Panc1 (cell line): Measurements from ENCODE around the gene ENTREP1. TPM values are rescaled to one million over a fixed set of nuclear protein-coding genes. Genes with fewer than 3 reads are reported as not detected.

ENCODE experiments used
- ATAC-seq: fragments of 200-7000 bp; cut with Tn5 transposase; 2 replicates; pipeline ENCODE4 v1.9.1; 2020; ENCODE audit warnings: mild to moderate bottlenecking, moderate library complexity
- BruUV-seq: library from RNA; stranded (reverse); fragments of 400-500 nt; replicated peaks from 2 replicates; lab custom pipeline; 2021; lab: Mats Ljungman, UMichigan
- CTCF ChIA-PET: fragments of 300-600 bp; sonication (Branson Sonifier 250); formaldehyde crosslinking; loops from one replicate; lab custom pipeline; 2022; ENCODE audit warnings: antibody characterized with exemption; lab: Charles Lee
- POLR2A ChIA-PET: fragments of 300-600 bp; sonication (Branson Sonifier 250); formaldehyde crosslinking; loops from one replicate; lab custom pipeline; 2022; ENCODE audit warnings: antibody characterized with exemption; lab: Charles Lee
- DNase-seq: peaks from one replicate; pipeline ENCODE4 v3.0.0-alpha.2; 2010; ENCODE audit warnings: low read depth, low spot score
- H3K27ac ChIP-seq: 2 replicates; pipeline ENCODE4 v1.5.1; 2011; ENCODE audit warnings: mild to moderate bottlenecking, low read length, inconsistent platforms
- H3K27me3 ChIP-seq: fragments of 200-500 bp; sonication (Bioruptor generic); 2 replicates; pipeline ENCODE4 v1.6.0; 2014; ENCODE audit warnings: low read length, inconsistent platforms; ENCODE audit not compliant: control insufficient read depth, insufficient read depth
- H3K36me3 ChIP-seq: fragments of 200-500 bp; sonication (Bioruptor generic); 2 replicates; pipeline ENCODE4 v1.5.1; 2014; ENCODE audit warnings: inconsistent platforms, mild to moderate bottlenecking, low read length, moderate library complexity; ENCODE audit not compliant: control insufficient read depth, insufficient read depth
- H3K4me1 ChIP-seq: 2 replicates; pipeline ENCODE4 v1.5.1; 2011; ENCODE audit warnings: inconsistent platforms, mild to moderate bottlenecking, low read length, moderate library complexity; ENCODE audit not compliant: control insufficient read depth, insufficient read depth
- H3K4me3 ChIP-seq, 2 experiments: 2 replicates each; pipeline ENCODE4 v1.5.1; 2011 to 2012; ENCODE audit warnings: low read depth in 2 of 2, low read length in 2 of 2, mild to moderate bottlenecking in 2 of 2, inconsistent platforms in 1 of 2, moderate library complexity in 1 of 2
- H3K9me3 ChIP-seq: fragments of 200-500 bp; sonication (Bioruptor generic); 2 replicates; pipeline ENCODE4 v1.5.1; 2014; ENCODE audit warnings: low read depth, mild to moderate bottlenecking, inconsistent platforms, low read length, moderate library complexity; ENCODE audit not compliant: control insufficient read depth, insufficient read depth
- POLR2AphosphoS5 ChIP-seq: IDR thresholded peaks from 2 replicates; pipeline ENCODE4 v1.6.1; 2012; ENCODE audit warnings: mild to moderate bottlenecking, low read depth, low read length, moderate library complexity
- SIN3A ChIP-seq: IDR thresholded peaks from 2 replicates; pipeline ENCODE4 v1.6.1; 2012; ENCODE audit warnings: low read depth, mild to moderate bottlenecking, low read length, moderate library complexity, borderline replicate concordance; ENCODE audit not compliant: insufficient read depth
- TCF7L2 ChIP-seq: IDR thresholded peaks from 2 replicates; pipeline ENCODE4 v1.6.1; 2011; ENCODE audit warnings: mild to moderate bottlenecking, low read depth, low read length, inconsistent platforms
- in situ Hi-C: cut with HindIII; loops from 2 replicates; pipeline ENCODE4 v1.10.0; 2016; ENCODE audit warnings: low sequenced_read_pairs, low pct_unique_long_range_greater_than_20kb
- intact Hi-C: fragments of 100-400 bp; cut with micrococcal nuclease; formaldehyde crosslinking; loops from one replicate; pipeline ENCODE4 v1.10.0; 2022; ENCODE audit not compliant: unreplicated experiment
- total RNA-seq: library from RNA; stranded (reverse); gene quantifications from one replicate; pipeline ENCODE4 v1.2.1, GENCODE V29; 2021; ENCODE audit not compliant: unreplicated experiment
- TF ChIP-seq, protein P1 (sequence below), 2 experiments: IDR thresholded peaks; 2 replicates each; pipeline ENCODE4 v1.6.1; 2011 to 2012; ENCODE audit warnings: low read depth in 2 of 2, control low read depth in 1 of 2, low read length in 1 of 2, mild to moderate bottlenecking in 1 of 2, moderate library complexity in 1 of 2; ENCODE audit not compliant: insufficient read depth in 1 of 2
- TF ChIP-seq, protein P2 (sequence below): fragments of 450-650 bp; IDR thresholded peaks from 2 replicates; pipeline ENCODE4 v1.5.1; 2017; ENCODE audit warnings: mild to moderate bottlenecking

ENTREP1 gene
- total RNA-seq, 1 experiment from 2014 or later = 0.13 TPM

DNA sequence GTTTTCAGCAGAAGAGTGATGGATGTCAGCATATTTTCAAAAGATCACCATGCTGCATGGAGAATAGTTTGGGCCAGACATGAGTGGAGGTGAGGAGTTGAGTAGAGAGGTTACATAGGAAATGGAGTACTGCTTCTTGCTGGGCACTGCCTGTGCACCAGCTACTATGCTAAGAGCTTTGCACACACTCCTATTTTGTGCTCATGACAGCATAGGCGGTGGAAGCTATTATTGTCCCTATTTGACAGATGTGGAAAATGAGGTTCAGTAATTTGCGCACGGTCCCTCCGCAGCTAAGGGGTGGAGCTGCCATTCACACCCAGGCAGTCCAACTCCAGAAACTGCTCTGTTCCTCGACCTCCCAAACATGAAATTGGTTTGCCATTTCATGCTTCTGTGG is 67.8 kb downstream of the ENTREP1 start:
- ATAC-seq = no peak

DNA sequence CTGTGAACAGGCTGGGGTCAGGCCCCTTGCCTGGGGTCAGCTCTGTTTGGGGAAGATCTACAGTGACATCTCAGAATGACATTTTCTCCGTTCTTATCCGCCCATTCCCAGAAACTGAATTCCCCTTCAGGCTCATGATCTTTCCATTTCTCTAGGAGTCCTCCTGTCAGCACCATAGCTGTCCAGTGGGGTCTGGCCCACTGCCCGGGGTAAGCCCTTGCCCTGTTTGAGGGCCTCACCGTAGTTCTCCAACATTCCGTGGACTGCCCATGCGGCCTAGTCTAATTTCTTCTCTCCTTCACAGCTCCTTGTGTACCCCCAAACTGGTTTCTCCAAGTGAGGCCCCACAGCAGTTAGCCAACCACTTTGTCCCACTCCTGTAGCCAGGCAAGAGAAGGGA is 68.4 kb downstream of the ENTREP1 start:
- in situ Hi-C loops (no loop called here), intact Hi-C loops (no loop called here)
- Histone ChIP-seq H3K36me3 (no peaks in the 10 kb centered on the region), H3K27me3 (no peaks in the 10 kb centered on the region), H3K9me3 (no peaks in the 10 kb centered on the region), H3K27ac (no peak overlapping the region), H3K4me3 (no peak overlapping the region), H3K4me1 (no peaks in the 10 kb centered on the region)
- no TSS peak for BruUV-seq
- CTCF ChIA-PET = no interaction called here
- TF ChIP-seq SIN3A (no peak), TCF7L2 (no peak), POLR2AphosphoS5 (no peak)
- TF ChIP-seq, protein P1, sequence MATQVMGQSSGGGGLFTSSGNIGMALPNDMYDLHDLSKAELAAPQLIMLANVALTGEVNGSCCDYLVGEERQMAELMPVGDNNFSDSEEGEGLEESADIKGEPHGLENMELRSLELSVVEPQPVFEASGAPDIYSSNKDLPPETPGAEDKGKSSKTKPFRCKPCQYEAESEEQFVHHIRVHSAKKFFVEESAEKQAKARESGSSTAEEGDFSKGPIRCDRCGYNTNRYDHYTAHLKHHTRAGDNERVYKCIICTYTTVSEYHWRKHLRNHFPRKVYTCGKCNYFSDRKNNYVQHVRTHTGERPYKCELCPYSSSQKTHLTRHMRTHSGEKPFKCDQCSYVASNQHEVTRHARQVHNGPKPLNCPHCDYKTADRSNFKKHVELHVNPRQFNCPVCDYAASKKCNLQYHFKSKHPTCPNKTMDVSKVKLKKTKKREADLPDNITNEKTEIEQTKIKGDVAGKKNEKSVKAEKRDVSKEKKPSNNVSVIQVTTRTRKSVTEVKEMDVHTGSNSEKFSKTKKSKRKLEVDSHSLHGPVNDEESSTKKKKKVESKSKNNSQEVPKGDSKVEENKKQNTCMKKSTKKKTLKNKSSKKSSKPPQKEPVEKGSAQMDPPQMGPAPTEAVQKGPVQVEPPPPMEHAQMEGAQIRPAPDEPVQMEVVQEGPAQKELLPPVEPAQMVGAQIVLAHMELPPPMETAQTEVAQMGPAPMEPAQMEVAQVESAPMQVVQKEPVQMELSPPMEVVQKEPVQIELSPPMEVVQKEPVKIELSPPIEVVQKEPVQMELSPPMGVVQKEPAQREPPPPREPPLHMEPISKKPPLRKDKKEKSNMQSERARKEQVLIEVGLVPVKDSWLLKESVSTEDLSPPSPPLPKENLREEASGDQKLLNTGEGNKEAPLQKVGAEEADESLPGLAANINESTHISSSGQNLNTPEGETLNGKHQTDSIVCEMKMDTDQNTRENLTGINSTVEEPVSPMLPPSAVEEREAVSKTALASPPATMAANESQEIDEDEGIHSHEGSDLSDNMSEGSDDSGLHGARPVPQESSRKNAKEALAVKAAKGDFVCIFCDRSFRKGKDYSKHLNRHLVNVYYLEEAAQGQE (IDR thresholded peaks at IDR 0.05; ENCODE audit: insufficient read depth in 1 of 2, low read depth in 2 of 2, low read length in 1 of 2) = no peak
- TF ChIP-seq, protein P2, sequence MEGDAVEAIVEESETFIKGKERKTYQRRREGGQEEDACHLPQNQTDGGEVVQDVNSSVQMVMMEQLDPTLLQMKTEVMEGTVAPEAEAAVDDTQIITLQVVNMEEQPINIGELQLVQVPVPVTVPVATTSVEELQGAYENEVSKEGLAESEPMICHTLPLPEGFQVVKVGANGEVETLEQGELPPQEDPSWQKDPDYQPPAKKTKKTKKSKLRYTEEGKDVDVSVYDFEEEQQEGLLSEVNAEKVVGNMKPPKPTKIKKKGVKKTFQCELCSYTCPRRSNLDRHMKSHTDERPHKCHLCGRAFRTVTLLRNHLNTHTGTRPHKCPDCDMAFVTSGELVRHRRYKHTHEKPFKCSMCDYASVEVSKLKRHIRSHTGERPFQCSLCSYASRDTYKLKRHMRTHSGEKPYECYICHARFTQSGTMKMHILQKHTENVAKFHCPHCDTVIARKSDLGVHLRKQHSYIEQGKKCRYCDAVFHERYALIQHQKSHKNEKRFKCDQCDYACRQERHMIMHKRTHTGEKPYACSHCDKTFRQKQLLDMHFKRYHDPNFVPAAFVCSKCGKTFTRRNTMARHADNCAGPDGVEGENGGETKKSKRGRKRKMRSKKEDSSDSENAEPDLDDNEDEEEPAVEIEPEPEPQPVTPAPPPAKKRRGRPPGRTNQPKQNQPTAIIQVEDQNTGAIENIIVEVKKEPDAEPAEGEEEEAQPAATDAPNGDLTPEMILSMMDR = no peak
- DNase-seq (no peak), ATAC-seq (no peak)
- POLR2A ChIA-PET = no interaction called here

More for the DNA sequence above, 67.8 kb downstream of the ENTREP1 start:
- no TSS peak for BruUV-seq
- POLR2A ChIA-PET = no interaction called here
- intact Hi-C loops (no loop called here), in situ Hi-C loops (no loop called here)
- Histone ChIP-seq H3K9me3 (no peaks in the 10 kb centered on the region), H3K36me3 (no peaks in the 10 kb centered on the region), H3K27me3 (no peaks in the 10 kb centered on the region), H3K27ac (no peak overlapping the region), H3K4me1 (no peaks in the 10 kb centered on the region), H3K4me3 (no peak overlapping the region)
- TF ChIP-seq SIN3A (no peak), TCF7L2 (no peak), POLR2AphosphoS5 (no peak)
- TF ChIP-seq, protein P2 = no peak
- TF ChIP-seq, protein P1 (IDR thresholded peaks at IDR 0.05; ENCODE audit: insufficient read depth in 1 of 2, low read depth in 2 of 2, low read length in 1 of 2) = no peak
- CTCF ChIA-PET = no interaction called here
- DNase-seq = no peak
